ENCODE measurements around the gene AAMP. TPM values are rescaled to one million over a fixed set of nuclear protein-coding genes. Genes with fewer than 3 reads are reported as not detected.

Gene AAMP
- polyA plus RNA-seq, 1 experiment, result 51.6 TPM

DNA sequence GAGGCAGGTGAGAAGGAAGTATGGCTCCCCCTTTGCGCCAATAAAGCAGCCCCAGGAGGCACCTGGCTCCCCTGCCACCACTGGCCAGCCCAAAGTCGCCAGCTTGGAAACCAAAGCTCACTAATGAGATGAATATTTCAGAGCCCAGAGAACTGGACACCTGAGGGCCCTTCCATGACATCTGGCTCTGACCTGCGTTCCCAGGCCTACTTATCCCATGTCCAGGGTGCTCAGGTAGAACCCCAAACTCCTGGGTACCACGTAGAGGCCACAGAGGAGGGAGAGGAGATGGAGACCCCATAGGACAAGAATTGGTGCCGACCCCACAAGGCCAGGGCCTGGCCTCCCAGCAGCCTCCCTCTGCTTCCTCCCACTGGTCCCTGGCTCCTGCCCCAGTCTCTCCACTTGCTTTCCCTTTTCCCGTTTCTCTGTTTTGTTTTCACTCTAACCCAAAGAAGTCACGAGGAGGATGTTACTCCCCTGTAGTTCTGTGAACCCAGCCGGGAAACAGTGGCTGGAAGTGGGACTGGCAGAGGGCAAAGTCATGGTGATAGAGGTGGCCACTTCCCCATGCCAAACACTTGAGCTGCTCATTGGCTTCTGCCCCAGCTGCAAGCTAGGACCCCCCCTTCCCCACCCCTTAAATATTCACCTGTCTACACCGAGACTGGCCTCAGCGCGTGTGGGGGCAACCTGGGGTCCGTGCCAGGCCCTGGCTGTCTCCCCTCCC, 21.5 kb upstream of the AAMP start:
- no peak for DNase-seq (ENCODE audit: low read depth, low spot score)
- Histone ChIP-seq H3K27me3 (ENCODE audit: control insufficient read depth, insufficient read depth, low read length) (no peaks in the 10 kb centered on the region), H3K9me3 (ENCODE audit: control insufficient read depth, insufficient read depth, low read length) (no peaks in the 10 kb centered on the region), H3K4me3 (ENCODE audit: low read depth, low read length) (peak overlapping the region; percentile 81), H3K27ac (ENCODE audit: low read depth, low read length) (peak overlapping the region; percentile 57)
- TF ChIP-seq, protein P1, sequence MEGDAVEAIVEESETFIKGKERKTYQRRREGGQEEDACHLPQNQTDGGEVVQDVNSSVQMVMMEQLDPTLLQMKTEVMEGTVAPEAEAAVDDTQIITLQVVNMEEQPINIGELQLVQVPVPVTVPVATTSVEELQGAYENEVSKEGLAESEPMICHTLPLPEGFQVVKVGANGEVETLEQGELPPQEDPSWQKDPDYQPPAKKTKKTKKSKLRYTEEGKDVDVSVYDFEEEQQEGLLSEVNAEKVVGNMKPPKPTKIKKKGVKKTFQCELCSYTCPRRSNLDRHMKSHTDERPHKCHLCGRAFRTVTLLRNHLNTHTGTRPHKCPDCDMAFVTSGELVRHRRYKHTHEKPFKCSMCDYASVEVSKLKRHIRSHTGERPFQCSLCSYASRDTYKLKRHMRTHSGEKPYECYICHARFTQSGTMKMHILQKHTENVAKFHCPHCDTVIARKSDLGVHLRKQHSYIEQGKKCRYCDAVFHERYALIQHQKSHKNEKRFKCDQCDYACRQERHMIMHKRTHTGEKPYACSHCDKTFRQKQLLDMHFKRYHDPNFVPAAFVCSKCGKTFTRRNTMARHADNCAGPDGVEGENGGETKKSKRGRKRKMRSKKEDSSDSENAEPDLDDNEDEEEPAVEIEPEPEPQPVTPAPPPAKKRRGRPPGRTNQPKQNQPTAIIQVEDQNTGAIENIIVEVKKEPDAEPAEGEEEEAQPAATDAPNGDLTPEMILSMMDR (IDR thresholded peaks at IDR 0.05; ENCODE audit: low read depth, low read length), result no peak
- CTCF ChIA-PET, result interaction anchor here (0.7 to 5.6 kb wide), 6 partner anchors 10 to 175 kb away, joined by 4 to 64 read pairs (median 10); partner anchors contain the start of genes AAMP, CATIP and PNKD
- POLR2A ChIA-PET, result interaction anchor here (2.0 kb wide), 1 partner anchor 105 kb away, joined by 6 read pairs; no protein-coding TSS in a partner anchor

DNA sequence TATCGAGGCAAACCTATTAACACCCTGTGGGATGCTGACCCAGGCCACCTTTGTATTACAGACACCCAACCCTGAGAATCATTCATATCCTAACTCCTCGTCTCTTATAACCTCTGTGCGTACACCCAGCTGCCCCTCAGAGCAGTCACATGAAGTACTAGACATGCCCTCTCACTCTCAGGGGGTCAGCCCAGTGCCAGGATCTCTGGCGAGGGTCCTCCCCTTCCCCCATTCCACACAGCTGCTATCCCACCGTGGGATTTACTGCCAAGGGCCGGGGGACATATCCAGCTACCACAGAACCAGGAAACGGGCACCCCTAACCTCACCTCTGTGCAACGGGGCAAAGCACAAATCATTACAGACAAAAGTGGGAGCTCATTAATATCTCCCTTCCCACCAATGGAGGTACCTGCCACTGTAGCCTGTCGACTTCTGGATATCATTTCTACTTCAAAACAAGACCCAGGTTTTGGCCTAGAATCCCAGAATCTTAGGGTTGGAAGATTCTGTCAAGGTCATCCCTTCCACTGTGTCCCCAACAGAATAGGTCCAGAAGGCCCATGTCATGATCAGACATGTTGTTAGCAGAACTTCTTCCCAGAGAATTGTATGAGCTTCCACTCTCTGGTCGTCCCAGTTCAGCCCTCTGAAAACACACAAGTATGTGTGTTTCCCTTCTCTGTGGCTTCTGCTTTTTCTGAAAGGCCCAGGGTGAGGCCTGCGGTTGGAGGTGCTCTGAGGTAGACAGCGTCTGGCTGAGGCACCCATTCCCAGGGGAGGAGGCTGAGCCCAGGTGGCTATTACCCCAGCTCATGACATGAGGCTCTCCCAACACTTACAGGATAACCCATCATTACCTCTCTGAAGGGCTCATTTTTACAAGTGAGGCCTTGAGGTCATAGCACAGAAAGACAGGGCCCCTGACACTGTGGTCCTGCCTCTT, 20.7 kb upstream of the AAMP start:
- H3K4me3 ChIP-seq (ENCODE audit: low read depth, low read length), result peak overlapping the region; percentile 81
- POLR2A ChIA-PET, result no interaction called here
- no peaks in the 10 kb centered on the region for H3K27me3 ChIP-seq (ENCODE audit: control insufficient read depth, insufficient read depth, low read length)
- DNase-seq (ENCODE audit: low read depth, low spot score), result no peak
- CTCF ChIA-PET, result interaction anchor here (0.5 to 5.6 kb wide), 6 partner anchors 11 to 193 kb away, joined by 4 to 64 read pairs (median 8); partner anchors contain the start of genes AAMP, CATIP and PNKD
- no peaks in the 10 kb centered on the region for H3K9me3 ChIP-seq (ENCODE audit: control insufficient read depth, insufficient read depth, low read length)
- TF ChIP-seq, protein P1 (IDR thresholded peaks at IDR 0.05; ENCODE audit: low read depth, low read length), result no peak
- H3K27ac ChIP-seq (ENCODE audit: low read depth, low read length), result peak overlapping the region; percentile 57

DNA sequence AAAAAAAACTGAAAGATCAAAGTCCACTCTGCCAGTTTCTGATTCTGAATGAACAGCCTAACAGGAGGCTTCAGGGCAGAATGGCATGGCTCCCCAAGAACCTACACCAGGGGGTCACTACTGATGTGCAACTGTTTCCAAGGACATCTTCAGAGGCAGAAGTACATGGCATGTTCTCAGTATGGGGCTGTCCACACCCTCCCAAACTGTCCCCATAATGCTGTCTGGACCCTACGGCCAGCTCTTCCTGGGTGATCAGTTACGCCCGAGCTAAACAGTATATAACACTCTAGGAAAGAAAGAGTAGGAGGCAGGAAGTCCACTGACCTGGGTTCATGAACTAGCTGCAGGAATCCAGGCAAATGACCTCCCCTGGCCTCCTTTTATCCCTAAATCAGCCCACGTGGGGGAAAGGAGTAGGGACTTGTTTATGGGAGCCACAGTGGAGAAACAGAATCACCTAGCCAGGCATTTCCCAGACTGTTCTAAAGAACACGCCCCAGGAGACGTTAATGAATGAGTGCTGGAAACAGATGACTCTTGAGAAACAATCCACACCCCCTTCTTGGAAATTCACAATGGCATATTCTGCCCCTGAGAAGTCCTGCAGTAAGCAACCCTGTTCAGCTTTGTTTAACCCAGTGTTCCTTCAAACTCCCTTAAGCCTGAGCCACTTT, 19.8 kb upstream of the AAMP start:
- Histone ChIP-seq H3K27me3 (ENCODE audit: control insufficient read depth, insufficient read depth, low read length) (no peaks in the 10 kb centered on the region), H3K4me3 (ENCODE audit: low read depth, low read length) (peak overlapping the region; percentile 34; the same call in 1 of the 2 replicates), H3K9me3 (ENCODE audit: control insufficient read depth, insufficient read depth, low read length) (no peaks in the 10 kb centered on the region), H3K27ac (ENCODE audit: low read depth, low read length) (peak overlapping the region; percentile 11)
- CTCF ChIA-PET, result interaction anchor here (1.8 to 5.6 kb wide), 4 partner anchors 12 to 177 kb away, joined by 7 to 64 read pairs (median 24); partner anchors contain the start of genes AAMP and PNKD
- POLR2A ChIA-PET, result no interaction called here
- TF ChIP-seq, protein P1 (IDR thresholded peaks at IDR 0.05; ENCODE audit: low read depth, low read length), result no peak
- no peak for DNase-seq (ENCODE audit: low read depth, low spot score)

DNA sequence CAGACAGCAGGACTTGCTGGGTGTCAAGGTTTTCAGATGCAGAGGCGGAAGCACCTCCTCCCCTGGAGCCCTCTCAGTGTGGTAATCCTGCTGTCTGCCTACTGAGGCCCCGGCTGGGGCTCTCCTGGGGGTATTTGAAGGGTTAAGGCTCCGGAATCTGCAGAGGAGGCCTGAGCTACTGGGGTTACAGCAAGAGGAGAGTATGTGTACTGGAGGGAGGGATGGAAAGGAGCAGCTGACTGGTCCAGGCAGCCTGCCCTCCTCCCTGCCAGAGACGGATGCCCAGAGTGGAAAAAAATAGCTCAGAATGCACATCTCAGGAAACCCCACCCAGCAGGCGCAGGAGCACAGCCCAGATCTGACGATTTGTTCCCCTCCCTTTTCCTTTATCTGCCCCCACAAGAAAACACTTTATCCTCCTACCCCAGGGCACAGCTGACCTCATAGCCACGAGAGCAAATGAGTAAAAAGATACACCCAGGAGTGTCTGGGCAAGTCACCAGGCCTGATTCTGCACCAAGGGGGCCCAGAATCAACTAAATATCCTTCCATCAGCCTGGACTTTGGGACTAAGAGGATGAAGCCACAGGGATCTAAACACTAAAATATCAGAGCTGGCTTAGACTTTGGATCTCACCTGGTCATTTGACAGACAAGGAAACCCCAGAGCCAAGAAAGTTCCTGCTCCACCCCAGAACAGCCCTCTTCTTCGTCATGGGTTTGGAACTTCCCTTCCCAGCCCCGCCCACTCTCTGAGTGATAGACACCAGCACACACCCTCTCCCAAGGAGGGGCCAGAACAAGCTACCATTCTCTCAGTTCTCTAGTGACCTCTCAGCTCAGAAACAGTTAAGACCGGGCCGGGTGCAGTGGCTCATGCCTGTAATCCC, 16.9 kb upstream of the AAMP start:
- CTCF ChIA-PET, result interaction anchor here (2.0 to 3.1 kb wide), 3 partner anchors 14 to 109 kb away, joined by 14 to 24 read pairs (median 16); no protein-coding TSS in a partner anchor
- no peaks in the 10 kb centered on the region for H3K9me3 ChIP-seq (ENCODE audit: control insufficient read depth, insufficient read depth, low read length)
- POLR2A ChIA-PET, result interaction anchor here (0.7 to 2.5 kb wide), 10 partner anchors 9 to 155 kb away, joined by 3 to 17 read pairs (median 6); partner anchors contain the start of genes AAMP, CATIP, CTDSP1 and PNKD
- peak overlapping the region; percentile 100 for H3K27ac ChIP-seq (ENCODE audit: low read depth, low read length)
- peak; percentile 84 for DNase-seq (ENCODE audit: low read depth, low spot score)
- H3K27me3 ChIP-seq (ENCODE audit: control insufficient read depth, insufficient read depth, low read length), result no peaks in the 10 kb centered on the region
- TF ChIP-seq, protein P1 (IDR thresholded peaks at IDR 0.05; ENCODE audit: low read depth, low read length), result no peak
- peak overlapping the region; percentile 64 for H3K4me3 ChIP-seq (ENCODE audit: low read depth, low read length)
